Erythroblast (primary cell): ENCODE data around the gene CNKSR2.

ENCODE experiments used
- GATA1 ChIP-seq: IDR thresholded peaks from 2 replicates; pipeline ENCODE4 v1.6.1; 2011; ENCODE audit warnings: low read depth, mild to moderate bottlenecking, control low read depth, low read length, moderate library complexity
- POLR2A ChIP-seq: IDR thresholded peaks from 2 replicates; pipeline ENCODE4 v1.6.1; 2011; ENCODE audit warnings: mild to moderate bottlenecking, low read length

DNA sequence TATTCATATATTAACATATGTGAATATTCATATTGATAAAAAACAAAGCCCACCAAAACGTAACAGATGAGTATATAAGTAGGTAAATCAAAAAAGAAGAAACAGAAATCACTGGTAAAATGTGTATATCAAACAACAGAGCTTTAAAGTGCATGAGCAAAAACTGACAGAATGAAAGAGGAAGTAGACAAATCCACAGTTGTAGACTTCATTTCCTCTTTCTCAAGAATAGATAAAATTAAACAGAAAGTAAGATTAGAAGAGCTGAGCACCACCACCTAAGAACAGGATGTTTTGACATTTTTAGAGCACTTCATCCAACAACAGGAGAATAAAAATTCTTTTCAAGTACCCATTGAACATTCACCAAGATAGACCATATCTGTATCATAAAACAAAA is 64.6 kb downstream of the CNKSR2 start:
- TF ChIP-seq POLR2A (no peak), GATA1 (no peak)
